HG02840 (cell line): Measurements from ENCODE around the gene THADA.

ENCODE experiments used
- ATAC-seq: cut with Tn5 transposase; IDR thresholded peaks from one replicate; pipeline ENCODE4 v1.9.1; 2021; ENCODE audit warnings: mild to moderate bottlenecking, moderate library complexity, moderate number of reproducible peaks; ENCODE audit not compliant: unreplicated experiment, low FRiP score

Gene THADA

DNA sequence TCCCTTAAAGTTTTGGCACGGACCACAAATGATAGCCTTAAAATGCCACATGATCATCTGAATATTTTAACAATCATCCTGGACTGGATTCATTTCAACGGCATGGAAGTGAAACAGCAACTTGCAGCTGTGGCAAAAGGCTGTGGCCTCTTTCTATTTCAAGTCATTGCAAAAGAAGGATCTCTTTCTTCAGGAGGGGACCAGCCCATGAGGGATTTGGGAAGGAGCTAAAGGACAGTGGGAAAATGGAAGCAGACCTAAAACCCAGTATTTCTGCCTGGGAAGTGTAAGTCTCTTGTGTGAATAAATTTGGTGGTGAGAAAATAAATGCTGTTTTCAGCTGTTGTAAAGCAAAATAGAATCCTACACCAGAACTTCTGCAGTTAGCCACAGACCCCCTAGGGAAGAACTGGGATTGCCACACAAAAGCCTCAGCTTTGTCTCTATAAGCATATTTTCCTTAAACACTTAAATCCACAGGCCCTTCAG, 262.1 kb downstream of the THADA start:
- no peak for ATAC-seq

DNA sequence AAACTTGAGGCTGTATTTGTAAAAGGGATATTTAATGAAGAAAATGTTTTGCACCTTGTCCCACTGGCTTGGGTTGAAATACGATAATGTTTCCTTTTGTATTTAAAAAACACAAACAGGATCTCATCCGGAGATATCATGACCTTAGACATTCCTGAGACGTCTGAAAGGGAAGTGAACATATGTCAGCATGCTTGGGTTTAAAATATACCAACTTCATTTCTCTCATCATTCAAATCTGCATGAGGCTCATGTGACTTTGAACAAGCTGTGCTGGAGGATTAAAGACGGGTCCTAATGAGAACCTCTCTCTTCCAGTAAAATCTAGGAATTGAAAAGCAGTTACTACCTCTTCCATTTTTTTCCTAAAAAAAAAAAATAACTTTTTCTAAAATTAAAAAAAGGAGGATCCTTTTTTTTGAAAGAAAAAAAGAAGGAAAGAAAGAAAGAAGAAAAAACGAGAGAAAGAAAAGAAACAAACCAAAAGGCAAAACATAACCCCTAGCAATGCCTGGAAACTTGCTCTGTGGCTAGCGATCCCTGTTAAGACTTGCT, 262.7 kb downstream of the THADA start:
- ATAC-seq, result no peak

DNA sequence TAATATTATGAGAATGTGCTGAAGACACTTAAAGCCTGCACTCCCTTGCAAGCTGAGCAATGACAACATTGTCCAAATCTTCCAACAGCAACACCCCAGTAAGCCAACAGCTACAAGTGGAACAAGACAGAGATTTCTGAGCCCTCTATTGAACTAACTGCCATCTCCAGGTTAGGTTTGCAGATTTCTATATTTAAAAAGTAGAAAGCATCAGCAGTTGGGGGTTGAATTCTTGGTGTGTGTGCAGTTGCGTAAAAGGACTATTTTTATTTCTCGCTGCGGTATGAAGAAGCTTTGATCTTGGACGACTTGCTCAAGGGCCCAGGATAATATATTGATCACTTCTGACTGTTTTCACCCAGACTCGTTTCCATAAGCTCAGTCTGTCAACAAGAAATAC, 263.2 kb downstream of the THADA start:
- ATAC-seq, result no peak

DNA sequence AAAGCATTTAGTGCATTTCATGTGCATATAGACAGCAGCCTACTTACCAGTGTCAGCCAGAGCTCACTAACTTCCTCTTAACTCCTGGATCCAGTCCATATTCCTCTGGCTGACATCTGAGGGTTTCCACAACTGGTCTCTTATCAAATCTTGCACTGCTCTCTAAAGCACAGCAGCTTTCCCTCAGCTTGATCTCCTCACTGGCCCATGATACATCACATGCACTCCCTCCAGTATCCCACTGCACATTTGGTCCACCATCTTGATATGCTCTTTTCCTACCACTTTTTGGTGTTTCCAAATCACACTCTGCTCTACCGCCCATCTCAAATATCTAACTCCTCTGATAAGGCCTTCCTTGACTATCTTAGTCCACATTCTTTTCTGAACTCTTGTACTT, 264.4 kb downstream of the THADA start:
- no peak for ATAC-seq

DNA sequence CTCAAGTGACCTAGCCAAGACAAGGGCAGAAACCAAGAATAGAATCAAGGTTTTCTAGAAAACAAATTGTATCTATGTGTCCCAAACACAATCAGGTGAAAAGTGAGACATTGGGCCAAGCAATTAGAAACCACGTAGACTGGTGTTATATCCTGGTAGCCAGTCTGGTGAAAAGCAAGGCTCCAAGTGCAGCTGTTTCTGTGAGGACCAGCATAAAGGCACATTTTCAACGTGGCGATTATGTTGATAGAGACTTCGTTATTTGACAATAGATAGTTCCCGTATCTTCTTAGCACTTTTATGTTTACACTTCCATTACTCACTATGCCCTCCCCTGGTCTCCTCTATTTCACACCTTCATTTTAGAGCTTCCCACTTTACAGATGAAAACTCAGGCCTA, 266.2 kb downstream of the THADA start:
- no peak for ATAC-seq

GRCh38 chr2:43328832-43329231, 267.0 kb downstream of the THADA start:
- no peak for ATAC-seq

DNA sequence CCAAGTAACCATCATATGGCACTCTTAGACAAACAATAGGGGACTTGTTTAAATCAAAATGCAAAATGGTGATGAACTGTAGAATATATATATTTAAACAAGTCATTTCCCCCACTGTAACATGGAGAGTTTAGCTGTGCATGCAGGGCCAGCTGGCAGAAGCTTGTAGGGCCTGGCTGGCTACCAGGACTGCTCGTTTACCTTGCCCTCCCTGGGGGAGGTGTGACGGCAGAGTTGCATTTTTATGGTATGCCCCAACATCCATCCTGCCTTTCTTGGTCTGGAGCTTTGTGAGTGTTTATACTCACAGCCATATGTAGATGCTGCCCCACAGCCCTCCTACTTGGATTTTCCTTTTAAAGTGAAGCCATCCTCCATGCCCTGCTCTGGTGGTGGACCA, 267.7 kb downstream of the THADA start:
- no peak for ATAC-seq

DNA sequence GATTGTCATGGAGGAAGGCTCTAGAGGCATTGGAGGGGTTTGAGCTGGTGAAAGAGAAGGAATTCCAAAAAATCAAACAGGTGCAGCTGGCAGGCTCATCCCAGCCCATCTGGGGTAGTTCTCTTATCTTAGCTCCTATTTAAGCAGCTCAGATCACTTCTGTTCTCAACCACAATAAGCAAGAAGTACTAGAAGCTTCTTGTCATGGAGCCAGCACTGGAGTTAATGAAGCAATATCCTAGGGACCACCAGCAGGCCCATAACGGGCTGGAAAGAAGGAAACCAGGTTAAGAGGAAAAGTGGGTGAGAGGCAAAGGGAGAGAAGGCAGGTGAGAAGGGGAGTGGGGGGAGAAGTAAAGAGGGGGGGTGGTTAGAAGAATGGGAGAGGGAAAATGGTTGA, 268.7 kb downstream of the THADA start:
- no peak for ATAC-seq

GRCh38 chr2:43326101-43326825, 269.6 kb downstream of the THADA start:
- ATAC-seq, result no peak

GRCh38 chr2:43325107-43325811, 270.6 kb downstream of the THADA start:
- no peak for ATAC-seq

GRCh38 chr2:43324259-43325106, 271.4 kb downstream of the THADA start:
- no peak for ATAC-seq

- ATAC-seq, result no peak
Measured at GRCh38 chr2:43323857-43324256, 272.0 kb downstream of the THADA start.

GRCh38 chr2:43321446-43321845, 274.4 kb downstream of the THADA start:
- no peak for ATAC-seq

- no peak for ATAC-seq
Measured at GRCh38 chr2:43319541-43319940, 276.3 kb downstream of the THADA start.

DNA sequence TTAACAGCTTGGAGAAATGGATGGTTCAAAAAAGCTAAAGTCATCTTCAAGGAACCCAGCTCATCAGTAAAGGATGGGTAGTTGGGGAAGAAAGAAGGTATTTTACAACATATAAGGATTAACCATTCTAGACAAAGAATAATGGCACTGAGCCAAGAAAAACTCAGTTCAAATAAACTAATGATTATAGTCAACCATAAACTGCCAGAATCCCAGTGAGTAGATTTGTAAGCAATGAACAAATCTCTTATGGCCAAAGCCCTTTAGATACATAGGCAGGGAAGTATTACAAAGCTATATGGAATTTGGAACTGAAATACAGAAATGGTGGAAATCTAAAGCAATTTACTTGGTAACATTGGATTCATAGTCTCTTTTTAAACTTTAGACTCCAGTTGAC, 277.0 kb downstream of the THADA start:
- no peak for ATAC-seq

GRCh38 chr2:43317680-43318079, 278.2 kb downstream of the THADA start:
- no peak for ATAC-seq

DNA sequence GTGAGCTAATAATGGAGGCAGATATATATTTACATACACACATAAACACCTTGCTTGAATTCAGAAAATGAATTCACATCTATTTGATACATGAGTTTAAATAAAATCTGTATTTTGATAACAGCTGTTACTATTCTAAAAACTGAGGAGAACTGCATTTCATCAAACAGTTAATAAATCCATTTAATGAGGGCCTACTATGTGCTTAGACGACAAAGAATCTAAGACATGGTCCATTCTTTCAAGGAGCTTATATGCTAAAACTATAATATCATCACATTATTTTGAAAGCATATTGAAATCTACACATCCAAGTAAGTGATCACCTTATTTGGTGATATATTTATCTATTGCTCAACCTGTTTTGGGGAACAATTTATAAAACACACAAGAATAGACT, 278.6 kb downstream of the THADA start:
- ATAC-seq, result no peak

DNA sequence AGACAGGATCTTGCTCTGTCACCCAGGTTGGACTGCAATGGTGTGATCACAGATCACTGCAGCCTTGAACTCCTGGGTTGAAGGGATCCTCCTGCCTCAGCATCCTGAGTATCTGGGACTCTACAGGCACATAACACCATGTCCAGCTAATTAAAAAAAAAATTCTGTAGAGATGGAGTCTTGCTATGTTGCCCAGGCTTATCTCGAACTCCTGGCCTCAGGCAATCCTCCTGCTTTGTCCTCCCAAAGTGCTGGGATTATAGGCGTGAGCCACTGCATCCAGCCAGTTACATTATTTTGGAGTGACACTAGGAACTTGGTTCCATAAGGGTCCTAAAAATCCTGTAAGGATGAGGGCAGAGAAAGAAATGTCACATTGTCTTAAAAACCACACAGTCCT, 280.4 kb downstream of the THADA start:
- no peak for ATAC-seq

- ATAC-seq, result no peak
Measured at GRCh38 chr2:43314299-43314927, 281.4 kb downstream of the THADA start.

DNA sequence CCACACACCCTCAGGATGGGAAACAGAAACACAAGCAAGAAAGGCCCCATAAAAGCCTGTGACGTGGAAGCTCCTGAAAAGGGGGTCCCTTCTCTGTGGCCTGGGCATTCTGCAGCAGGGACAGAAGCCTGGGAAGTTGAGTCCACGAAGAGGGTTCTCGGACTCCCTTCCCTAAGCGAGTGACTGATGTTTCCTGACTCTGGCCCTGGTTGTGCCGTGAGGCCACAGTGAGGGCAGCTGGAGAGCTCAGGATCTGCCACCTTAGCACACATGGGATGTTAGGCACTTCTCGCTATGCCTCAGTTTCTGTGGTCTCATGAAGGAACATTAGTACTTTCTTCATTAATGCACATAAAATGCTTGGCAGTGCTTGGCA, 282.2 kb downstream of the THADA start:
- ATAC-seq, result no peak
